ACHN (cell line): ENCODE data around the gene ZMIZ1.

ENCODE experiments used
- DNase-seq: peaks from one replicate; pipeline ENCODE4 v3.0.0-alpha.2; 2015
- in situ Hi-C: cut with HindIII; loops from 2 replicates; pipeline ENCODE4 v1.10.0; 2017; ENCODE audit warnings: low sequenced_read_pairs, low pct_ligation_motif_present, low pct_unique_long_range_greater_than_20kb

ZMIZ1 gene

GRCh38 chr10:79239275-79239779 lies 170.6 kb downstream of the ZMIZ1 start:
- DNase-seq, result no peak
- in situ Hi-C loops, result no loop called here

GRCh38 chr10:79239924-79240581 lies 171.3 kb downstream of the ZMIZ1 start:
- DNase-seq, result no peak
- in situ Hi-C loops, result no loop called here

- in situ Hi-C loops, result no loop called here
- DNase-seq, result no peak
Observed at GRCh38 chr10:79241629-79241989, 172.8 kb downstream of the ZMIZ1 start.

GRCh38 chr10:79241990-79242619 lies 173.3 kb downstream of the ZMIZ1 start:
- DNase-seq, result no peak
- in situ Hi-C loops, result no loop called here

- DNase-seq, result no peak
- in situ Hi-C loops, result no loop called here
Observed at GRCh38 chr10:79242620-79243152, 173.9 kb downstream of the ZMIZ1 start.

- in situ Hi-C loops, result no loop called here
- DNase-seq, result no peak
Observed at GRCh38 chr10:79243181-79244067, 174.7 kb downstream of the ZMIZ1 start.

- in situ Hi-C loops, result no loop called here
- no peak for DNase-seq
Observed at GRCh38 chr10:79244068-79244442, 175.3 kb downstream of the ZMIZ1 start.

GRCh38 chr10:79244841-79245504 lies 176.2 kb downstream of the ZMIZ1 start:
- DNase-seq, result no peak
- in situ Hi-C loops, result no loop called here

GRCh38 chr10:79245539-79246208 lies 176.9 kb downstream of the ZMIZ1 start:
- in situ Hi-C loops, result no loop called here

GRCh38 chr10:79246209-79246581 lies 177.4 kb downstream of the ZMIZ1 start:
- in situ Hi-C loops, result no loop called here
- DNase-seq, result no peak

More at GRCh38 chr10:79245539-79246208, 176.9 kb downstream of the ZMIZ1 start:
- DNase-seq, result no peak

GRCh38 chr10:79246606-79247275 lies 178.0 kb downstream of the ZMIZ1 start:
- no peak for DNase-seq
- in situ Hi-C loops, result no loop called here

GRCh38 chr10:79247373-79248137 lies 178.8 kb downstream of the ZMIZ1 start:
- DNase-seq, result no peak
- in situ Hi-C loops, result no loop called here

GRCh38 chr10:79248341-79249185 lies 179.8 kb downstream of the ZMIZ1 start:
- in situ Hi-C loops, result no loop called here

GRCh38 chr10:79249186-79250121 lies 180.7 kb downstream of the ZMIZ1 start:
- DNase-seq, result no peak
- in situ Hi-C loops, result no loop called here

More at GRCh38 chr10:79248341-79249185, 179.8 kb downstream of the ZMIZ1 start:
- no peak for DNase-seq

GRCh38 chr10:79250259-79250658 lies 181.5 kb downstream of the ZMIZ1 start:
- no peak for DNase-seq

More at GRCh38 chr10:79250259-79250658, 181.5 kb downstream of the ZMIZ1 start:
- in situ Hi-C loops, result no loop called here
